MM.1S (cell line): ENCODE data around the gene GOSR2.

Experiments
- DNase-seq: peaks from one replicate; pipeline ENCODE4 v3.0.0-alpha.2; 2015
- H2AFZ ChIP-seq: fragments of 300-600 bp; sonication (generic); 2 replicates; pipeline ENCODE4 v1.6.0; 2016; ENCODE audit warnings: antibody characterized with exemption, low read length
- H3F3A ChIP-seq: fragments of 300-600 bp; sonication (generic); 2 replicates; pipeline ENCODE4 v1.6.1; 2016; ENCODE audit warnings: mild to moderate bottlenecking, antibody characterized with exemption, low read length, moderate library complexity, mixed read lengths; ENCODE audit not compliant: insufficient read depth
- H3K27ac ChIP-seq: fragments of 300-600 bp; sonication (generic); 2 replicates; pipeline ENCODE4 v1.5.1; 2016; ENCODE audit warnings: mild to moderate bottlenecking, low read length
- H3K27me3 ChIP-seq: fragments of 300-600 bp; sonication (generic); replicated peaks from 2 replicates; pipeline ENCODE4 v1.6.0; 2016; ENCODE audit warnings: low read length; ENCODE audit not compliant: insufficient read depth
- H3K36me3 ChIP-seq: fragments of 300-600 bp; sonication (generic); replicated peaks from 2 replicates; pipeline ENCODE4 v1.6.1; 2016; ENCODE audit warnings: mild to moderate bottlenecking, low read length, mixed read lengths; ENCODE audit not compliant: insufficient read depth
- H3K4me1 ChIP-seq: fragments of 300-600 bp; sonication (generic); 2 replicates; pipeline ENCODE4 v1.6.1; 2016; ENCODE audit warnings: low read length, mixed read lengths
- H3K4me2 ChIP-seq: fragments of 300-600 bp; sonication (generic); 2 replicates; pipeline ENCODE4 v1.6.0; 2016; ENCODE audit warnings: low read depth, low read length
- H3K4me3 ChIP-seq: fragments of 300-600 bp; sonication (generic); 2 replicates; pipeline ENCODE4 v1.5.1; 2016; ENCODE audit warnings: low read length, mixed read lengths
- H3K79me2 ChIP-seq: fragments of 300-600 bp; sonication (generic); 2 replicates; pipeline ENCODE4 v1.6.1; 2016; ENCODE audit warnings: mixed run types, low read length, mixed read lengths
- H3K9ac ChIP-seq: fragments of 300-600 bp; sonication (generic); 2 replicates; pipeline ENCODE4 v1.6.1; 2016; ENCODE audit warnings: low read length, mixed read lengths
- H3K9me2 ChIP-seq: fragments of 300-600 bp; sonication (generic); replicated peaks from 2 replicates; pipeline ENCODE4 v1.6.1; 2016; ENCODE audit warnings: mild to moderate bottlenecking, low read length, mixed read lengths; ENCODE audit not compliant: insufficient read depth
- H3K9me3 ChIP-seq: fragments of 300-600 bp; sonication (generic); replicated peaks from 2 replicates; pipeline ENCODE4 v1.6.1; 2016; ENCODE audit warnings: mild to moderate bottlenecking, low read length, mixed read lengths; ENCODE audit not compliant: insufficient read depth
- H4K20me1 ChIP-seq: fragments of 300-600 bp; sonication (generic); 2 replicates; pipeline ENCODE4 v1.6.1; 2016; ENCODE audit warnings: mild to moderate bottlenecking, low read length, moderate library complexity, mixed read lengths; ENCODE audit not compliant: insufficient read depth
- EZH2 ChIP-seq: fragments of 300-600 bp; sonication (generic); optimal IDR thresholded peaks from 2 replicates; pipeline ENCODE3; 2017; ENCODE audit warnings: low read depth, mild to moderate bottlenecking, antibody characterized with exemption, low read length, mixed read lengths
- EZH2phosphoT487 ChIP-seq: fragments of 300-600 bp; sonication (generic); IDR thresholded peaks from 2 replicates; pipeline ENCODE4 v1.6.1; 2018; ENCODE audit warnings: antibody characterized with exemption, low read length
- TF ChIP-seq, protein P1 (sequence below): fragments of 300-600 bp; sonication (generic); IDR thresholded peaks from 2 replicates; pipeline ENCODE4 v1.5.1; 2016; ENCODE audit warnings: antibody characterized with exemption, low read length, mixed read lengths

GOSR2 gene

DNA sequence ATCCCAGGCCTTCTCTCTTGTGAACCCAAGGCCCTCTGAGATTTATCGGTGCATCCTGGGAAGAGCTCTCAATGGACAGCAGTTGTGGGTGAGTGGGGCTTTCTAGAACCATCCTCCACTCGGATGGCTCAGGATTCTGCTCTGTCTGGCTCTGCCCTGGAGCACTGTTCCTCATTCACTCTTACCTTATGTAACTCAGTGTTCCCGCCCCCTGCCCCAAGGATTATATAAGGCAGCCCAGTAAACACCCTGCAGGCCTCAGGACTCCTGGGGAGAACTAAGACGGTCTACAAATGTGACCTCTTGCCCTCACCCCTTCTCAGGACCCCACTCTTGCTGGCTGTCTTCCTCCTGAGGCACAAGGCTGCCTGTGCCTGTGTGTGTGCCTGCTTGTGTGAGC lies 52.3 kb downstream of the GOSR2 start:
- Histone ChIP-seq H3K36me3 (no peaks in the 10 kb centered on the region), H3K4me1 (no peaks in the 10 kb centered on the region), H3K27me3 (peaks cover 17% of the 10 kb centered on the region), H3K9me2 (no peaks in the 10 kb centered on the region), H3K9ac (no peak overlapping the region), H2AFZ (no peak overlapping the region), H3K9me3 (no peaks in the 10 kb centered on the region), H3K4me3 (no peak overlapping the region), H3K79me2 (no peaks in the 10 kb centered on the region), H3K27ac (no peak overlapping the region), H3K4me2 (no peak overlapping the region), H3F3A (no peaks in the 10 kb centered on the region), H4K20me1 (no peaks in the 10 kb centered on the region)
- DNase-seq = no peak
- TF ChIP-seq EZH2 = no peak
- TF ChIP-seq EZH2phosphoT487 = no peak

DNA sequence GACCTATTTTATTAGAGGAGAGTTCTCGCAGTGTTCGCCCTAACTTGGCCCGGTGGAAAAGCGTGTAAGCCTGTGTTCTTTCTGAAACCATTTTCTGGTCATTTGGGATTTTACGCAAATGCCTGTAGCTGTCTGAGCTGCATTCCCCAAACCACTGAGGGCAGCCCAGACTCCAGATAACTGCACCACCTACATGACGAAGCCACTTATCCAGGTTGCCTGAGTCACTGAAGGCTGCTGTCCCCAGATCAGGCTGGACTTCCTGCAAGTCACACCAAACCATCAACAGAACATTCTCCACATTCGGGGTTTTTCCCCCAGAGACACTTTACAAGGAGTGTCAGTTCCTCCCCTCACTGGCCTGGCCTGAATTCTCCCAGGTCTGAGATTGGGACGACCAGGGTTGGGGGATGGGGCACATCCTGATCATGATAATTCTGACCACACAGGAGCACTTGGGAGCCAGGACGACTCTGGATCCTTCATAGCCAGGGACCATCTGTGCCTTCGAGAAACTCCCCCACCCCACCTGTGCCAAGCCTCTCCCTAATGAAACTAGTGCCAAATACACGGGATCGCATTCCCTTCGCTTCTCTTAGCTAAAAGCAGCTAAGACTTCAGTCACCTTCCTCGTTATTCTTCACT lies 53.8 kb downstream of the GOSR2 start:
- Histone ChIP-seq H3K27me3 (peaks cover 17% of the 10 kb centered on the region), H3K36me3 (no peaks in the 10 kb centered on the region), H3K9ac (no peak overlapping the region), H3F3A (no peaks in the 10 kb centered on the region), H3K4me2 (no peak overlapping the region), H4K20me1 (no peaks in the 10 kb centered on the region), H3K4me1 (no peaks in the 10 kb centered on the region), H3K9me2 (no peaks in the 10 kb centered on the region), H2AFZ (no peak overlapping the region), H3K9me3 (no peaks in the 10 kb centered on the region), H3K27ac (no peak overlapping the region), H3K4me3 (no peak overlapping the region), H3K79me2 (no peaks in the 10 kb centered on the region)
- DNase-seq = no peak
- TF ChIP-seq, protein P1, sequence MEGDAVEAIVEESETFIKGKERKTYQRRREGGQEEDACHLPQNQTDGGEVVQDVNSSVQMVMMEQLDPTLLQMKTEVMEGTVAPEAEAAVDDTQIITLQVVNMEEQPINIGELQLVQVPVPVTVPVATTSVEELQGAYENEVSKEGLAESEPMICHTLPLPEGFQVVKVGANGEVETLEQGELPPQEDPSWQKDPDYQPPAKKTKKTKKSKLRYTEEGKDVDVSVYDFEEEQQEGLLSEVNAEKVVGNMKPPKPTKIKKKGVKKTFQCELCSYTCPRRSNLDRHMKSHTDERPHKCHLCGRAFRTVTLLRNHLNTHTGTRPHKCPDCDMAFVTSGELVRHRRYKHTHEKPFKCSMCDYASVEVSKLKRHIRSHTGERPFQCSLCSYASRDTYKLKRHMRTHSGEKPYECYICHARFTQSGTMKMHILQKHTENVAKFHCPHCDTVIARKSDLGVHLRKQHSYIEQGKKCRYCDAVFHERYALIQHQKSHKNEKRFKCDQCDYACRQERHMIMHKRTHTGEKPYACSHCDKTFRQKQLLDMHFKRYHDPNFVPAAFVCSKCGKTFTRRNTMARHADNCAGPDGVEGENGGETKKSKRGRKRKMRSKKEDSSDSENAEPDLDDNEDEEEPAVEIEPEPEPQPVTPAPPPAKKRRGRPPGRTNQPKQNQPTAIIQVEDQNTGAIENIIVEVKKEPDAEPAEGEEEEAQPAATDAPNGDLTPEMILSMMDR = no peak
- TF ChIP-seq EZH2phosphoT487 (no peak), EZH2 (no peak)

GRCh38 chr17:46977348-46977747 lies 54.4 kb downstream of the GOSR2 start:
- no peaks in the 10 kb centered on the region for H4K20me1 ChIP-seq
- no peaks in the 10 kb centered on the region for H3K79me2 ChIP-seq
- no peaks in the 10 kb centered on the region for H3K9me2 ChIP-seq
- no peak overlapping the region for H2AFZ ChIP-seq
- H3K9ac ChIP-seq = no peak overlapping the region
- H3K9me3 ChIP-seq = no peaks in the 10 kb centered on the region
- H3K4me1 ChIP-seq = no peaks in the 10 kb centered on the region
- no peak overlapping the region for H3K4me2 ChIP-seq
- H3K27me3 ChIP-seq = peaks cover 17% of the 10 kb centered on the region
- DNase-seq = no peak
- TF ChIP-seq, protein P1 = no peak
- TF ChIP-seq EZH2phosphoT487 = no peak
- no peak for TF ChIP-seq EZH2
- no peaks in the 10 kb centered on the region for H3K36me3 ChIP-seq
- no peaks in the 10 kb centered on the region for H3F3A ChIP-seq
- no peak overlapping the region for H3K27ac ChIP-seq
- no peak overlapping the region for H3K4me3 ChIP-seq

GRCh38 chr17:46977750-46978488 lies 55.0 kb downstream of the GOSR2 start:
- no peak for DNase-seq
- H3K4me1 ChIP-seq = no peaks in the 10 kb centered on the region
- H3F3A ChIP-seq = no peaks in the 10 kb centered on the region
- no peak overlapping the region for H3K9ac ChIP-seq
- H2AFZ ChIP-seq = no peak overlapping the region
- no peak for TF ChIP-seq EZH2phosphoT487
- TF ChIP-seq EZH2 = no peak
- TF ChIP-seq, protein P1 = no peak
- H3K79me2 ChIP-seq = no peaks in the 10 kb centered on the region
- no peaks in the 10 kb centered on the region for H4K20me1 ChIP-seq
- no peaks in the 10 kb centered on the region for H3K36me3 ChIP-seq
- no peaks in the 10 kb centered on the region for H3K9me3 ChIP-seq
- H3K4me2 ChIP-seq = peak overlapping the region; percentile 89; the same call in 1 of the 2 replicates
- no peaks in the 10 kb centered on the region for H3K9me2 ChIP-seq
- no peak overlapping the region for H3K4me3 ChIP-seq
- H3K27ac ChIP-seq = no peak overlapping the region
- peaks cover 17% of the 10 kb centered on the region for H3K27me3 ChIP-seq
